GM23338 (cell line): ENCODE measurements around the gene RSPO1. TPM values are rescaled to one million over a fixed set of nuclear protein-coding genes. Genes with fewer than 3 reads are reported as not detected.

ENCODE experiments used
- ATAC-seq: fragments of 200-7000 bp; cut with Tn5 transposase; 3 replicates; pipeline ENCODE4 v1.9.1; 2020
- DNase-seq: peaks from one replicate; pipeline ENCODE4 v3.0.0-alpha.2; 2015; ENCODE audit warnings: low spot score
- H2AFZ ChIP-seq: fragments of 200-600 bp; sonication (generic); 2 replicates; pipeline ENCODE4 v1.8.0; 2016; ENCODE audit warnings: antibody characterized with exemption, mild to moderate bottlenecking, moderate library complexity
- H3F3A ChIP-seq: fragments of 200-600 bp; sonication (generic); replicated peaks from 2 replicates; pipeline ENCODE4 v1.8.0; 2017; ENCODE audit warnings: antibody characterized with exemption, mixed run types, low read depth
- H3K27ac ChIP-seq: fragments of 200-600 bp; sonication (generic); 2 replicates; pipeline ENCODE4 v1.6.1; 2016; ENCODE audit warnings: low read depth
- H3K27me3 ChIP-seq: fragments of 200-600 bp; sonication (generic); 2 replicates; pipeline ENCODE4 v1.8.0; 2016; ENCODE audit warnings: mild to moderate bottlenecking, mixed run types, moderate library complexity; ENCODE audit not compliant: insufficient read depth
- H3K36me3 ChIP-seq: fragments of 200-600 bp; sonication (generic); 2 replicates; pipeline ENCODE4 v1.8.0; 2016; ENCODE audit warnings: mild to moderate bottlenecking; ENCODE audit not compliant: insufficient read depth
- H3K4me1 ChIP-seq: fragments of 200-600 bp; sonication (generic); 2 replicates; pipeline ENCODE4 v1.8.0; 2016; ENCODE audit warnings: mild to moderate bottlenecking, moderate library complexity; ENCODE audit not compliant: insufficient read depth
- H3K4me2 ChIP-seq: fragments of 200-600 bp; sonication (generic); 2 replicates; pipeline ENCODE4 v1.7.1; 2017; ENCODE audit warnings: mixed run types
- H3K4me3 ChIP-seq: fragments of 200-600 bp; sonication (generic); 2 replicates; pipeline ENCODE4 v1.6.1; 2016; ENCODE audit warnings: mixed run types
- H3K79me2 ChIP-seq: fragments of 200-600 bp; sonication (generic); replicated peaks from 2 replicates; pipeline ENCODE4 v1.8.0; 2017; ENCODE audit warnings: mild to moderate bottlenecking; ENCODE audit not compliant: insufficient read depth
- H3K9me2 ChIP-seq: fragments of 200-600 bp; sonication (generic); 2 replicates; pipeline ENCODE4 v1.8.0; 2017; ENCODE audit not compliant: insufficient read depth
- H4K20me1 ChIP-seq: fragments of 200-600 bp; sonication (generic); replicated peaks from 2 replicates; pipeline ENCODE4 v1.8.0; 2017; ENCODE audit warnings: mild to moderate bottlenecking; ENCODE audit not compliant: insufficient read depth
- H3K27ac Mint-ChIP-seq: 2 replicates; pipeline ENCODE4 v1.8.0; 2020; ENCODE audit warnings: inconsistent platforms, mild to moderate bottlenecking, moderate library complexity, mixed read lengths
- H3K27me3 Mint-ChIP-seq: 3 replicates; pipeline ENCODE4 v1.8.0; 2022; ENCODE audit warnings: low read depth, mild to moderate bottlenecking, moderate library complexity, mixed read lengths, inconsistent platforms; ENCODE audit not compliant: insufficient read depth, poor library complexity
- H3K36me3 Mint-ChIP-seq: 3 replicates; pipeline ENCODE4 v1.8.0; 2021; ENCODE audit warnings: low read depth, mild to moderate bottlenecking, inconsistent platforms, moderate library complexity, mixed read lengths
- H3K4me1 Mint-ChIP-seq: 3 replicates; pipeline ENCODE4 v1.8.0; 2020; ENCODE audit warnings: mild to moderate bottlenecking, inconsistent platforms, mixed read lengths
- H3K4me3 Mint-ChIP-seq: 3 replicates; pipeline ENCODE4 v1.8.0; 2021; ENCODE audit warnings: moderate library complexity, mild to moderate bottlenecking, inconsistent platforms, mixed read lengths
- H3K9me3 Mint-ChIP-seq: 3 replicates; pipeline ENCODE4 v1.8.0; 2020; ENCODE audit warnings: moderate library complexity, mild to moderate bottlenecking, inconsistent platforms, mixed read lengths
- CREB1 ChIP-seq: fragments of 250-450 bp; sonication (Bioruptor Pico); IDR thresholded peaks from 2 replicates; pipeline ENCODE4 v1.5.0; 2020; ENCODE audit warnings: low read depth, mild to moderate bottlenecking, moderate library complexity
- POLR2AphosphoS5 ChIP-seq: IDR thresholded peaks from 2 replicates; pipeline ENCODE4 v1.6.1; 2016; ENCODE audit warnings: antibody characterized with exemption, low read depth
- ZNF331 ChIP-seq: fragments of 250-450 bp; sonication (Bioruptor Pico); IDR thresholded peaks from 2 replicates; pipeline ENCODE4 v1.5.0; 2020; ENCODE audit warnings: low read depth, mild to moderate bottlenecking, moderate library complexity
- ZNF462 ChIP-seq: fragments of 250-450 bp; sonication (Bioruptor Pico); IDR thresholded peaks from 2 replicates; pipeline ENCODE4 v1.5.0; 2020; ENCODE audit warnings: mild to moderate bottlenecking, moderate library complexity
- polyA plus RNA-seq: library from polyadenylated mRNA; unstranded; fragments of >200 nt; fragmentation: Nextera tagmentation; extraction: Ambion mirVana; gene quantifications from 2 replicates; pipeline ENCODE4 v1.2.1, GENCODE V29; 2016
- total RNA-seq: library from RNA; depleted of rRNA; stranded (reverse); fragments of >200 nt; shearing (Covaris generic); gene quantifications from 2 replicates; pipeline ENCODE4 v1.2.3, GENCODE V29; 2014

Gene RSPO1
- total and polyA plus RNA-seq, 2 experiments from 2014 or later = 0.11 TPM; not detected in 1

GRCh38 chr1:37660664-37661063 is 26.0 kb upstream of the RSPO1 start (continued):
- TF ChIP-seq ZNF462 (CRISPR knock-in tag) (no peak), POLR2AphosphoS5 (no peak)

- H2AFZ ChIP-seq = no peak overlapping the region
- H3K27ac ChIP-seq = no peak overlapping the region
- ATAC-seq (no peak), DNase-seq (no peak)
- H3K27me3 ChIP-seq = no peaks in the 10 kb centered on the region
- H3K9me2 ChIP-seq = no peaks in the 10 kb centered on the region
- no peaks in the 10 kb centered on the region for H4K20me1 ChIP-seq
- peaks cover 12% of the 10 kb centered on the region; the same call in 1 of the 2 replicates for H3K4me1 ChIP-seq
- H3K79me2 ChIP-seq = no peaks in the 10 kb centered on the region
- no peaks in the 10 kb centered on the region for H3K36me3 Mint-ChIP-seq
- no peaks in the 10 kb centered on the region for H3K9me3 Mint-ChIP-seq
- H3K4me3 ChIP-seq = no peak overlapping the region
- H3F3A ChIP-seq = no peaks in the 10 kb centered on the region
- peaks cover 25% of the 10 kb centered on the region for H3K4me1 Mint-ChIP-seq
- H3K27me3 Mint-ChIP-seq = peaks cover 14% of the 10 kb centered on the region
- TF ChIP-seq CREB1 (CRISPR knock-in tag) = no peak
- TF ChIP-seq ZNF331 (CRISPR knock-in tag) = no peak
- H3K4me2 ChIP-seq = no peak overlapping the region
- no peaks in the 10 kb centered on the region for H3K36me3 ChIP-seq
- H3K27ac Mint-ChIP-seq = no peak overlapping the region
- no peak overlapping the region for H3K4me3 Mint-ChIP-seq
Observed at GRCh38 chr1:37658486-37658885, 23.8 kb upstream of the RSPO1 start.
